MM.1S (cell line): ENCODE results near the gene TOGARAM2.

Source experiments
- DNase-seq: peaks from one replicate; pipeline ENCODE4 v3.0.0-alpha.2; 2015
- H2AFZ ChIP-seq: fragments of 300-600 bp; sonication (generic); 2 replicates; pipeline ENCODE4 v1.6.0; 2016; ENCODE audit warnings: antibody characterized with exemption, low read length
- H3F3A ChIP-seq: fragments of 300-600 bp; sonication (generic); 2 replicates; pipeline ENCODE4 v1.6.1; 2016; ENCODE audit warnings: mild to moderate bottlenecking, antibody characterized with exemption, low read length, moderate library complexity, mixed read lengths; ENCODE audit not compliant: insufficient read depth
- H3K27ac ChIP-seq: fragments of 300-600 bp; sonication (generic); 2 replicates; pipeline ENCODE4 v1.5.1; 2016; ENCODE audit warnings: mild to moderate bottlenecking, low read length
- H3K27me3 ChIP-seq: fragments of 300-600 bp; sonication (generic); replicated peaks from 2 replicates; pipeline ENCODE4 v1.6.0; 2016; ENCODE audit warnings: low read length; ENCODE audit not compliant: insufficient read depth
- H3K36me3 ChIP-seq: fragments of 300-600 bp; sonication (generic); replicated peaks from 2 replicates; pipeline ENCODE4 v1.6.1; 2016; ENCODE audit warnings: mild to moderate bottlenecking, low read length, mixed read lengths; ENCODE audit not compliant: insufficient read depth
- H3K4me1 ChIP-seq: fragments of 300-600 bp; sonication (generic); 2 replicates; pipeline ENCODE4 v1.6.1; 2016; ENCODE audit warnings: low read length, mixed read lengths
- H3K4me2 ChIP-seq: fragments of 300-600 bp; sonication (generic); 2 replicates; pipeline ENCODE4 v1.6.0; 2016; ENCODE audit warnings: low read depth, low read length
- H3K4me3 ChIP-seq: fragments of 300-600 bp; sonication (generic); 2 replicates; pipeline ENCODE4 v1.5.1; 2016; ENCODE audit warnings: low read length, mixed read lengths
- H3K79me2 ChIP-seq: fragments of 300-600 bp; sonication (generic); 2 replicates; pipeline ENCODE4 v1.6.1; 2016; ENCODE audit warnings: mixed run types, low read length, mixed read lengths
- H3K9ac ChIP-seq: fragments of 300-600 bp; sonication (generic); 2 replicates; pipeline ENCODE4 v1.6.1; 2016; ENCODE audit warnings: low read length, mixed read lengths
- H3K9me2 ChIP-seq: fragments of 300-600 bp; sonication (generic); replicated peaks from 2 replicates; pipeline ENCODE4 v1.6.1; 2016; ENCODE audit warnings: mild to moderate bottlenecking, low read length, mixed read lengths; ENCODE audit not compliant: insufficient read depth
- H3K9me3 ChIP-seq: fragments of 300-600 bp; sonication (generic); replicated peaks from 2 replicates; pipeline ENCODE4 v1.6.1; 2016; ENCODE audit warnings: mild to moderate bottlenecking, low read length, mixed read lengths; ENCODE audit not compliant: insufficient read depth
- H4K20me1 ChIP-seq: fragments of 300-600 bp; sonication (generic); 2 replicates; pipeline ENCODE4 v1.6.1; 2016; ENCODE audit warnings: mild to moderate bottlenecking, low read length, moderate library complexity, mixed read lengths; ENCODE audit not compliant: insufficient read depth
- CTCF ChIP-seq: fragments of 300-600 bp; sonication (generic); IDR thresholded peaks from 2 replicates; pipeline ENCODE4 v1.5.1; 2016; ENCODE audit warnings: antibody characterized with exemption, low read length, mixed read lengths
- EZH2 ChIP-seq: fragments of 300-600 bp; sonication (generic); optimal IDR thresholded peaks from 2 replicates; pipeline ENCODE3; 2017; ENCODE audit warnings: low read depth, mild to moderate bottlenecking, antibody characterized with exemption, low read length, mixed read lengths
- EZH2phosphoT487 ChIP-seq: fragments of 300-600 bp; sonication (generic); IDR thresholded peaks from 2 replicates; pipeline ENCODE4 v1.6.1; 2018; ENCODE audit warnings: antibody characterized with exemption, low read length

Gene TOGARAM2

DNA sequence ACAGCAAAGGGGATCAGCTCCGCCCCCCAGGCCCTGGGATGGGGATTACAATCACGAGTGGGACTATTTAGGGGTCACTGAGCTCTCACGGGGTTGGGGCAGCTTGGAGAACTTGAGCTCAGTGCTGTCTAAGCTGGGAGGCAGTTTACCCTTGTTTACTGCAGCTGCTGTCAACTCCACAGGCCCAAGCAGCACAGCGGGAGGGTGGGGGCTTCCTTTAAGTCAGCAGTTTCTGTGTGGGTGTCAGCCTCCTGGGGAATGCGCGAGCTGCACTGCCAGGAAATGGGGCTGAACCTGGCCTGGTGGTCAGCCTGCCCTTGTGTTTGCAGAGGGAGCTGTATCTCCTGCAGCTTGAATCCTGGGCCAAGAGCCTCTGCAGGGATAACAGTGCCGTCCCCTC, 29.8 kb downstream of the TOGARAM2 start:
- H4K20me1 ChIP-seq, result no peaks in the 10 kb centered on the region
- no peaks in the 10 kb centered on the region for H3K36me3 ChIP-seq
- H3K4me3 ChIP-seq, result no peak overlapping the region
- no peaks in the 10 kb centered on the region for H3K9me2 ChIP-seq
- peak; percentile 29 for DNase-seq
- no peak overlapping the region for H3K4me2 ChIP-seq
- no peaks in the 10 kb centered on the region for H3K4me1 ChIP-seq
- no peaks in the 10 kb centered on the region for H3K79me2 ChIP-seq
- H3K9me3 ChIP-seq, result no peaks in the 10 kb centered on the region
- H3K9ac ChIP-seq, result no peak overlapping the region
- H3K27me3 ChIP-seq, result no peaks in the 10 kb centered on the region
- TF ChIP-seq EZH2phosphoT487 (no peak), EZH2 (no peak), CTCF (no peak)
- no peak overlapping the region for H2AFZ ChIP-seq
- H3F3A ChIP-seq, result no peaks in the 10 kb centered on the region
- no peak overlapping the region for H3K27ac ChIP-seq

GRCh38 chr2:29011418-29012060, 30.4 kb downstream of the TOGARAM2 start:
- Histone ChIP-seq H2AFZ (no peak overlapping the region), H3K27me3 (no peaks in the 10 kb centered on the region), H3K4me1 (no peaks in the 10 kb centered on the region), H3K4me3 (no peak overlapping the region), H3K9me3 (no peaks in the 10 kb centered on the region), H3K36me3 (no peaks in the 10 kb centered on the region), H3K9ac (no peak overlapping the region), H3K27ac (no peak overlapping the region), H4K20me1 (no peaks in the 10 kb centered on the region), H3K4me2 (no peak overlapping the region), H3K79me2 (no peaks in the 10 kb centered on the region), H3K9me2 (no peaks in the 10 kb centered on the region), H3F3A (no peaks in the 10 kb centered on the region)
- no peak for DNase-seq
- TF ChIP-seq EZH2 (no peak), CTCF (no peak), EZH2phosphoT487 (no peak)

- no peak overlapping the region for H3K27ac ChIP-seq
- H4K20me1 ChIP-seq, result no peaks in the 10 kb centered on the region
- H3F3A ChIP-seq, result no peaks in the 10 kb centered on the region
- H3K36me3 ChIP-seq, result no peaks in the 10 kb centered on the region
- no peaks in the 10 kb centered on the region for H3K27me3 ChIP-seq
- no peak for DNase-seq
- no peak overlapping the region for H2AFZ ChIP-seq
- H3K79me2 ChIP-seq, result no peaks in the 10 kb centered on the region
- no peak for TF ChIP-seq CTCF
- TF ChIP-seq EZH2phosphoT487, result no peak
- TF ChIP-seq EZH2, result no peak
- H3K9ac ChIP-seq, result no peak overlapping the region
- H3K4me3 ChIP-seq, result no peak overlapping the region
- no peak overlapping the region for H3K4me2 ChIP-seq
- H3K9me2 ChIP-seq, result no peaks in the 10 kb centered on the region
- H3K9me3 ChIP-seq, result no peaks in the 10 kb centered on the region
- H3K4me1 ChIP-seq, result no peaks in the 10 kb centered on the region
Observed at GRCh38 chr2:29012211-29012681, 31.1 kb downstream of the TOGARAM2 start.
